DND-41 (cell line): ENCODE data around the gene ATP6V1C2.

ENCODE experiments used
- CTCF ChIP-seq: IDR thresholded peaks from 2 replicates; pipeline ENCODE4 v1.5.1; 2012; ENCODE audit warnings: borderline replicate concordance, low read length, moderate library complexity, mild to moderate bottlenecking; ENCODE audit not compliant: poor library complexity, severe bottlenecking; ENCODE audit errors: extremely low read depth
- EZH2 ChIP-seq: IDR thresholded peaks from 3 replicates; pipeline ENCODE4 v1.6.1; 2012; ENCODE audit warnings: borderline replicate concordance, low read depth, mild to moderate bottlenecking, moderate library complexity, low read length, inconsistent platforms; ENCODE audit not compliant: severe bottlenecking

- TF ChIP-seq CTCF = no peak
- no peak for TF ChIP-seq EZH2
Measured at GRCh38 chr2:10781746-10782145, 60.3 kb downstream of the ATP6V1C2 start.
